ENCODE results near the gene UBFD1.

GRCh38 chr16:23597003-23597756 lies 39.7 kb downstream of the UBFD1 start:
- TF ChIP-seq TCF12 (IDR thresholded peaks at IDR 0.05; ENCODE audit: low read depth) (no peak), YY1 (IDR thresholded peaks at IDR 0.05; ENCODE audit: low read depth) (no peak), TAF1 (IDR thresholded peaks at IDR 0.05; ENCODE audit: low read depth) (no peak), CEBPB (IDR thresholded peaks at IDR 0.05) (no peak), TEAD4 (IDR thresholded peaks at IDR 0.05) (no peak), CREB1 (IDR thresholded peaks at IDR 0.05; ENCODE audit: low read depth) (no peak), RAD21 (IDR thresholded peaks at IDR 0.05; ENCODE audit: low read depth) (no peak), USF1 (IDR thresholded peaks at IDR 0.05) (no peak)
- TF ChIP-seq, protein P1, sequence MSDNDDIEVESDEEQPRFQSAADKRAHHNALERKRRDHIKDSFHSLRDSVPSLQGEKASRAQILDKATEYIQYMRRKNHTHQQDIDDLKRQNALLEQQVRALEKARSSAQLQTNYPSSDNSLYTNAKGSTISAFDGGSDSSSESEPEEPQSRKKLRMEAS (IDR thresholded peaks at IDR 0.05) = no peak

Data from Ishikawa (cell line).